Measurements from ENCODE around the gene LYZL1. TPM values are rescaled to one million over a fixed set of nuclear protein-coding genes. Genes with fewer than 3 reads are reported as not detected.

LYZL1 gene
- total and polyA plus RNA-seq, 12 donors, result not detected

- H3K27ac ChIP-seq, result no peak overlapping the region
These were observed 20.9 kb upstream of the LYZL1 start for GRCh38 chr10:29268011-29268410.

GRCh38 chr10:29269486-29269885 is 19.4 kb upstream of the LYZL1 start:
- TF ChIP-seq CTCF (IDR thresholded peaks at IDR 0.05), result no peak
- peaks cover 0 to 11% (median 0%) of the 10 kb centered on the region in 11 donors for H3K9me3 ChIP-seq
- no peak overlapping the region for H3K4me3 ChIP-seq
- H3K27me3 ChIP-seq, result no peaks in the 10 kb centered on the region
- ATAC-seq (no peak), DNase-seq (no peak)
- no peak overlapping the region for H3K27ac ChIP-seq
- no peaks in the 10 kb centered on the region for H3K36me3 ChIP-seq
- intact Hi-C loops (cut with DNase I), result no loop called here
- no peaks in the 10 kb centered on the region for H3K4me1 ChIP-seq
- 83 to 85% methylated on average over 8 of the region's 8 CpGs for WGBS, 2 donors

More at GRCh38 chr10:29268011-29268410, 20.9 kb upstream of the LYZL1 start:
- Histone ChIP-seq H3K4me3 (no peak overlapping the region), H3K4me1 (no peaks in the 10 kb centered on the region), H3K36me3 (no peaks in the 10 kb centered on the region), H3K27me3 (no peaks in the 10 kb centered on the region), H3K9me3 (peaks cover 0 to 11% (median 0%) of the 10 kb centered on the region in 11 donors)
- WGBS, 2 donors, result 96% methylated on average over 6 of the region's 6 CpGs
- DNase-seq (no peak), ATAC-seq (no peak)
- no peak for TF ChIP-seq CTCF (IDR thresholded peaks at IDR 0.05)
- intact Hi-C loops (cut with DNase I), result no loop called here

GRCh38 chr10:29270883-29271282 is 18.0 kb upstream of the LYZL1 start:
- DNase-seq, result no peak
- no peak for TF ChIP-seq CTCF (IDR thresholded peaks at IDR 0.05)
- Histone ChIP-seq H3K4me3 (no peak overlapping the region), H3K36me3 (no peaks in the 10 kb centered on the region), H3K9me3 (peaks cover 0 to 11% (median 0%) of the 10 kb centered on the region in 11 donors), H3K27ac (no peak overlapping the region), H3K4me1 (no peaks in the 10 kb centered on the region), H3K27me3 (no peaks in the 10 kb centered on the region)
- no peak for ATAC-seq
- intact Hi-C loops (cut with DNase I), result no loop called here

- H3K9me3 ChIP-seq, result peaks cover 0 to 11% (median 0%) of the 10 kb centered on the region in 11 donors
- no peak overlapping the region for H3K4me3 ChIP-seq
- no peaks in the 10 kb centered on the region for H3K4me1 ChIP-seq
- 68 to 75% methylated on average over 2 of the region's 2 CpGs for WGBS, 2 donors
- DNase-seq (no peak), ATAC-seq (no peak)
- no peak for TF ChIP-seq CTCF (IDR thresholded peaks at IDR 0.05)
- H3K36me3 ChIP-seq, result no peaks in the 10 kb centered on the region
- no peak overlapping the region for H3K27ac ChIP-seq
- intact Hi-C loops (cut with DNase I), result no loop called here
- no peaks in the 10 kb centered on the region for H3K27me3 ChIP-seq
These were observed 17.0 kb upstream of the LYZL1 start for GRCh38 chr10:29271877-29272276.
